Ramos (cell line): ENCODE data around the gene KLF16.

Experiments used
- in situ Hi-C: fragments of 300-500 bp; cut with MboI; formaldehyde crosslinking; loops from one replicate; pipeline ENCODE4 v1.14.3; 2022; ENCODE audit warnings: low sequenced_read_pairs; ENCODE audit not compliant: unreplicated experiment

KLF16 gene

DNA sequence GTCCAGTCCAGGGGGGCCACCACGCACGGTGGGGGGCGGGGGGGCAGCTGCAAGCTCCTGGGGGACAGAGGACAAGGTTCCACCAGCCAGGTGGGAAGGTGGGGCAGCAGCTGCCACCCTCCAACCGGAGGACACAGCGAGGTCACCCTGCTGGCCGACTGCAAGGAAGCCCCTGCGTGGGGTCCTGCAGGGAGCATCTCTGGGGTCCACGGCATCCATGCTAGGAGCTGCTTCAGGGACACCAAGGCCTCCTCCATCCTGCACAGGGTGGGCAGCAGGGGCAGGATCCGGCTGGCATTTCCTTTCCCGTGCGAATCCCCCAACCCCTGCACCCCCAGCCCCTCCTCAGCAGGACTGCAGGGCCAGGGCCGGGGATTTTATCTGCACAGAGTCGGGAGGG, 8.3 kb upstream of the KLF16 start:
- in situ Hi-C loops: no loop called here

DNA sequence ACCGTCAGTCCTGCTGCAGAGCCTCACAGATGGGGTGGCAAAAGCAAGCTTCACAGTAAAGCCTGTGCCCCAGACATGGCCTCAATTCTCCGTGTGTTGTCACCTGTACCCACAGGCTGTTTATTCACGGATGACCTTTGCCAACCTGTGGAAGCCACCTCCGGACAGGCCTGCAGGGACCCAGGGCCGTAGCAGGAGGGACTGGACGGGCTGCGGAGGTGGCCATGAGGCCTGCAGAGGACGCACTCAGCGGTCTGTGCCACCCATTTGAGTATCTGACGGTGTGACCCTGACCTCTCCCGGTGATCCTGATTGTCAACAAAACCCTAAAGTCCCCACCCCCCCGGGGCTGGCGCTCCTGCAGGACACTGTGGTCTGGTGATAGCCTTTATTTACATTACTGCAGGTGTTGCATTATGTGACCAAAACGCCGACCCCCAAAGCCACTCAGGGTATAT, 7.8 kb upstream of the KLF16 start:
- in situ Hi-C loops: no loop called here

DNA sequence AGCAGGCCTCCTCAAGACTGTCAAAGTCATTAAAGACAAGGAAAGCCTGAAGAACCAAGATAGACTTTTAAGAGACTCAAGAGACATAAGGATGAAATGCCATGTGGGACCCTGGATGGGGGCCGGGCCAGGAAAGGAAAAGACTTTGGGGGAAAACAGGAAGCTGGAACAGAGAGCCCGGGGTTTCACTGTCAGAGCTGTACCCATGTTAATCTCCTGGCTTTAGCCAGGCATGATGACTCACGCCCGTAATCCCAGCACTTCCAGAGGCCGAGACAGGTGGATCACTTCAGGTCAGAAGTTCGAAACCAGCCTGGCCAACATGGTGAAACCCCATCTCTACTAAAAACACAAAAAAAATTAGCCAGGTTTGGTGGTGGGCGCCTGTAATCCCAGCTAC, 5.6 kb upstream of the KLF16 start:
- in situ Hi-C loops: no loop called here

DNA sequence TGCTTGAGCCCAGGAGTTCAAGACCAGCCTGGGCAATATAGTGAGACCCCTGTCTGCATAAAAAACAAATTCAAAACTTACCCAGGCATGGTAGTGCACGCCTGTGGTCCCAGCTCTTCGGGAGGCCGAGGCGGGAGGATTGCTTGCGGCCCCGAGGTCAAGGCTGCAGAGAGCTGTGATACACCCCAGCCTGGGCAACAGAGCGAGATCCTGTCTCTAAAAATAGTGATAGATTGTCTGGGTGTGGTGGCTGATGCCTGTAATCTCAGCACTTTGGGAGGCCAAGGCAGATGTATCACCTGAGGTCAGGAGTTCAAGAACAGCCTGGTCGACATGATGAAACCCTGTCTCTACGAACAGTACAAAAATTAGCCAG, 4.0 kb upstream of the KLF16 start:
- in situ Hi-C loops: no loop called here

GRCh38 chr19:1866693-1867348, 3.4 kb upstream of the KLF16 start:
- in situ Hi-C loops: no loop called here

GRCh38 chr19:1865172-1866010, 2.0 kb upstream of the KLF16 start:
- in situ Hi-C loops: no loop called here

- in situ Hi-C loops: no loop called here
Measured at GRCh38 chr19:1864480-1865171, 1.2 kb upstream of the KLF16 start.

DNA sequence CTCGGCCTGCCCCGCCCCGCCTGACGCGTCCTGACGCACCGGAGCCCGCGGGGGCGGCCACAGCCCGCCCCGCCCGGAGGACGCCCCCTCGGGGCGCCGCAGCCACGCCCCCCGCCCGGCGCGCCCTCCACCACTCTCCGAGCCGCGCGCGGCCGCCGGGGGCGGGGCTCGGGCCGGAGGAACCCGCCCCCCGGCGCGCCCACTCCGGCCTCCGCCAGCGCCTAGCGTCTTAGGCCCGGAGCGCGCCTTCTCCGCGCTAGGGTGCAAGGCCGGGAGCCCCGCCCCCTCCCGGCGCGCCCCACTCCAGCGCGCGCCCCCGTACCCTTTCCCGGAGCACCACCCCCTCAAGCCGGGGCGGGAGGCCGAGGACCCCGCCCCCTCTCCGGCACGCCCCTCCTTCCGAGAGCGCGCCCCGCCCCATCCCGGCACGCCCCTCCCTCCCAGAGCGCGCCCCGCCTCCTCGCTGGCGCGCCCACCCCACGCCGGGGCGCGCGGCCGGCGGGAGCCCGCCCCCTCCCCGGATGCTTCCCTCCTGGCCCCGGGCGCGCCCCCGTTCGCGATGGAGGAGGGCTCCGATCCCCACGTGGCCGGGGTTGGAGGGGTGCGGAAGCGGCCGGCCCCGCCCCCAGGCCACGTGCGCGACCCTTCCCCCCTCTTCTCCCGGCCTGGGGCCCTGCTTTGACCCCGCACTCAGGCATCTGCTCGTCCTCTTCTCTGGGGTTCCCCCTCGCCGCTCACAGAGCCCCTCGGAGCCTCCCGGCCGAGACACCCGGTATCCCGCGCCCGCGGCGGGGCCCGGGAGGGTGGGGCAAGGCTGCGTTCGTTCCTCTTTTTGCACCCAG, 480 bp upstream of the KLF16 start:
- in situ Hi-C loops: no loop called here

DNA sequence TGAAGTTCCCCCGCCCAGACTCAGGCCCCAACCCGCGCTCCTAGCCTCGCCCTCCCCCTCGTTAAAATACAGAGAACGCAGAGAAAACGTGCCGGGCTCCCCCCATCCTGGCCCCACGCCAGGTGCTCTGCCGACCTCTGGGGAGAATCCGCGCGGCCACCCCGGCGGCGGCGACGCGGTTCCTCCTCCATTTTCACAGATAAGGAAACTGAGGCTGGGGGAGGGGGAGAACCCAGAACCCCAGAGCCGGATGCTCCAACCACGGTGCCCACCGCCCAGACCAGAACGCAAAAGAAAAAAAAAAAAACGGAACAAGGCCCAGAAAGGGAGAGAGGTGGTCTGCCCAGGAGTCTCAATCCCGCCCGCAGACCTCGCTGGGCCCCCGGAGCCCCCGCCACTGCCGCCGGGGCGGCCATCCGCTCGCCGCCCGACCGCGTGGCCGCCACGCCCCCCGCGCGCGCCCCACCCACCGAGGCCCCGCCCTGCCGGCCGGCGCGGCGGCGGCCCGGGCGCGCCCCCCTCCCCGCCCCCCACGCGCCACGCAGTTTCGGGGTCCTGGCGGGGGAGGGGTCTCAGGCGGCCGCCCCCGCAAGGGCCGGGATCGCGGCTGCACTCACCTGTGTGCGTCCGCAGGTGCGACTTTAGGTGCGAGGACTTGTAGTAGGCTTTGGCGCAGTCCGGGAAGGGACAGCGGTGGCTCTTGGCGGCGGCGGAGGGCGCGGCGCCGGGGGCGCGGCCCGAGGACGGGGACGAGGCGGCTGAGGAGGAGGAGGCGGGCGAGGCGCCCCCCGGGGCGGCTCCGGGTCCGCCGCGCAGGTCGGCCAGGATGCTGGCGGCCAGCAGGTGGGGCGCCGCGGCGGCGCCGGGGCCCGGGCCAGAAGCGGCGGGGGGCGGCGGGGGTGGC, 703 bp downstream of the KLF16 start:
- in situ Hi-C loops: no loop called here

DNA sequence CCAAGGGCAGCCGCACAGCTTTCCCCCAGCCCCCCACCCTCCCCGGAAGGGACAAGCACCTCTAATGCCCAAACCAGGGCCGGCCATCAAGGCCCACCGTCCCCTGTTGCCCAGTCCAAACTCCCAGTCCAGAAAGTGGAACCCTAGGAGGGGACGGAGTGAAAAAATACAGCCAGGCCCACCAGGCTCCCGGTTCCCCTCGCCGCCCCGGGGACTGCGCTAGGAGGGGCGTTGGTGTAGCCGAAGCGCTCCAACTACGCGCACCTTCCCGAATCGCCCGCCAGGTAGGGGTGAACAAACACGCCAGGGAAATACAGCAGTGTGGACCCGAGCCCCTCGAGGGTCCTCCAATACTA, 1.3 kb downstream of the KLF16 start:
- in situ Hi-C loops: no loop called here

- in situ Hi-C loops: no loop called here
Measured at GRCh38 chr19:1861599-1862031, 1.8 kb downstream of the KLF16 start.

DNA sequence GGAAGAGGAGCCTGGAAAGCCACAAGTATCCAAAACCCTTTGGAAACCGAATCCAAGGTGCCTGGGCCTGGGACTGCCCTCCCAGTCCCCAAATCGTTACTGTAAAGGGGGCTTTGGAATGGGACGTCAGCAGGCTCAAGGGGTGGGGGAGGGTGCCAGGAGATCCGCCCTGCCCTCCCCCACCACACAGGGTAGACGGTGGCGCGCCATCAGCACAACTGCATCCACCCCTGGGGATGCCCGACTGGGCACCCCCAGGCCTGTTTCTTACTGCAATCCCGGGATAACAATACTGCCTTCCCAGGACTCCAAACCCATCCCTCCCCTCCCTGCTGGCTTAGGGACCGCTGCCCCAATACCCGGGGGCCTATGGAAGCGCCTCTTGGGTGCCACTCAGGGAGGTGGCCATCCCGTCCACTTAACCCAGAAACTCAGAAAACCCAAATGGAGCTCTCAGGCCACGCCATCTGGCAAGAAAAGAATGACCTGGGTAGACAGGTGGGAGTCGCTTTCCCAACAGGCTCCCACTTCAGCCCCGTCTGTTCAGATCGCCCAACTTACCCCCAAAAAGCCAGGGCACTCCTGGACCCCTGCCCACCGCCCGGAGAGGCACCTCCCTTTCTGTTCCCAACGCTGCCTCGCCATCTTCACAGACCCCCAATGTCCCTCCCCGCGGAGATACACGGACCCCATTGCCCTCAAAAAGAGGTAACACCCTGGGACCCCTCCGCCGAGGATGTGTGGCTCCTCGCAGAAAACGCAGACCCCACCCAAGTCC, 2.4 kb downstream of the KLF16 start:
- in situ Hi-C loops: no loop called here

DNA sequence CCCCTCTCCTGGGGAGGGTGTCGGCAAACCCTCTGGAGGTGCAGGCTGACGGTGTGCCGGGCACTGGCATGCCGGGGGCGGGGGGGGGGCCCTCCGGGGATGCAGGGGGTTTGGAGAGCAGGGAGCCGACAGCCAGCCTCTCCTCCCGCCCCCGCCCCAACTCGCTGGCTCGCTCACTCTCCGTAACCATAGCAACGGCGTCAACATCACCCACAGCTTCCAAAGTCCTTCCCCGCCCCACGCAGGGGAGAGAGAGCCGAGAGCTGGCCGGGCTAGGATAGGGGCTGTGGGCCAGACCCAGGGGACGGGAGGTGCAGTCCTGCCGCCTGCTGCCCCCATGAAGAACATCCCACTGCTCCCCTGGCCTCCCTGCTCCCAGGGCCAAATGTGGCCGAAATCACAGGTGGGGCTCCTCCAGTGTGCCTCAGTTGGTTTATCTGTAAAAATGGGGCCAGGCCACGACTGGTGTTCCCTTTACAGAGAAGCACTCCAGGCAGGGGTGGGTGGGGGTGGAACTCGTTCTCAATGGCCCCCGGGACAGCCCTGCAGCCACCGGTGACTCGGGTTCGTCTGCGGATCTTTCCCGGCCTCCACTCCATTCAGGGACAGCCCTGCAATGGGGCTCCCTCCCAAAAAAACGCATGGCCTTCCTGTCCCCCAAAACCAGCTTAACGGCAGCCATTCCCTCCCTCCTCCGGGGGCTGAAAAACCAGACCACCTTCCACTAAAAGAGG, 3.2 kb downstream of the KLF16 start:
- in situ Hi-C loops: no loop called here

GRCh38 chr19:1859331-1859781, 4.0 kb downstream of the KLF16 start:
- in situ Hi-C loops: no loop called here

DNA sequence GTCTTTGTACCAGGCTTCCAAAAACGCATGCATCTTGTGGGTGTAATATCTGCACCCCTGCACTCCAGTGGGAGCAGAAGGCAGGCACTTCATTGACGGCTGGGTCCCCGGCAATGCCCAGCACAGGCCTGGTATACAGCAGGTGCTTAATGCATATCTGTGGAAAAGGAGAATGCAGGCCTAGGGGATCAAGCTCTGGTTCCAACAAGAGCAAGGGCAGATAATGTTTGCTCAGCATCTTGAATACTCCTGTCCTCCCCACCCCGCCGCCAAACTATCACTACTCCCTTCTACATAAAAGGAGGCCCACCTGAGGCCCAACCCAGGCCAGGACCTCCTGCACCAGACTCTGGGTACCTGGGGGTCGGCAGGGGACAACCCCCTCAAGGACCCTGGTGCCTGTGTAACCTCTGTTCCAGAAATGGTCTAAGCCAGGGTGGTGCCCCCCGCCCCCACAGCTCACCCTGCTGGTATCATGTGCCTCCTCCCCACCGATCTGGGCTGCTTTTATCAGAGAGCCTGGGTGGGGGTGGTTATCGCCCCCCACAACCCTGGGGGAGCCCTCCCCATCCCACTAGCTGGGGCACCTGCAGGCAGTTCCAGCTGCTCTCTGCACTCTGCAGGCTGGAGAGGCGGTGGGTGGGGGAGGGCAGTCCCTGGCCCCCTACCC, 4.8 kb downstream of the KLF16 start:
- in situ Hi-C loops: no loop called here

DNA sequence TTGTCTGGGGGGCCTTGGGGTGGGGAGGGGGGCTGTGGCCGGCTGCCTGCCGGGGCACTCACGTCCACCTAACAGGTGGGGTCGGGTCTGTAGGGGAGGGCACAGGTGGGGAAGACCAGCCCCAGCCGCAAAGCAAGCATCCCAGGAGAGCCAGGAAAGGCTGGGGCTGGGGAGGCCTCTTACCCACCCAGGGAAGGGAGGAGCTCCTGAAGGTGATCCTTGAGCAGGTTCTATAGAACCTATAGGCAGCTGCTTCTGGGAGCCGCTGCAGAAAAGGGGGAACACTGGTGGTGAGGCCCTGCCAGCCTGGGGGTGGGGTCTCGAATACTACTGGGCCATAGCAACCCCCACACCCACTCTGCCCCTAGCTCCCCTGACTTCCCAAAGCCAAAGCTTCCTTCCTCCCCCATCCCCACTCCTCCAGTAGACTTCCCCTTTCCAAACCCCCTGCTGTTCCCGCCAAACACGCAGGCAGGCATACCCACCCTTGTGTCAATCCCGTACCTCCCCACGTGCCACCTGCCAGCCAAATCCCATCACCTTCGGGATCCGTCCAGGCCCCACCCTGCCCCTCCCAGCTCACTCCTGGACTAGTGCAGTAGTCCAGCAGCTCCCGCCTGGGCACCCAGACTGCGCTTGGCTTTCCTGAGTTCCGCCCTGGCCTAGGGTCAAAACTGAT, 5.6 kb downstream of the KLF16 start:
- in situ Hi-C loops: no loop called here
